ENCODE results near the gene PKIB. TPM values are rescaled to one million over a fixed set of nuclear protein-coding genes. Genes with fewer than 3 reads are reported as not detected.

Gene PKIB
- total and polyA plus RNA-seq, 2 of the 4 experiments (the other 2 are of a cell fraction) = 6.3 to 13.1 TPM

GRCh38 chr6:122754191-122754731 lies 144.1 kb downstream of the PKIB start:
- ChIA-PET POLR2A (ENCODE audit: unreplicated experiment) (no interaction called here), CTCF (no interaction called here)
- DNase-seq = no peak
- no peak overlapping the region for H2BK5ac ChIP-seq (ENCODE audit: low read depth, low read length, poor library complexity, severe bottlenecking)
- no TSS peak for BruUV-seq (replicated peaks)
- no peak overlapping the region for H4K5ac ChIP-seq (ENCODE audit: low read depth, low read length)
- H2BK120ac ChIP-seq (ENCODE audit: low read depth, low read length) = no peak overlapping the region
- no peak overlapping the region for H3K4ac ChIP-seq (ENCODE audit: low read depth, low read length)
- H4K8ac ChIP-seq (ENCODE audit: low read depth in 2 of 2, low read length in 2 of 2) = no peak overlapping the region
- ATAC-seq (ENCODE audit: low read depth) = no peak
- H2BK20ac ChIP-seq (ENCODE audit: low read depth, low read length) = no peak overlapping the region
- no peak overlapping the region for H3K27ac ChIP-seq (ENCODE audit: insufficient read depth, low read length)
- WGBS, 2 experiments (ENCODE audit: extremely low coverage in 2 of 2, insufficient read length in 1 of 2) = 72% methylated on average over 3 of the region's 5 CpGs; no CpG with 5 or more reads in 1 of the 2 experiments
- H3K56ac ChIP-seq (ENCODE audit: extremely low read depth, insufficient read depth, low read length) = no peak overlapping the region
- no peak overlapping the region for H2AK9ac ChIP-seq (replicated peaks; ENCODE audit: low read depth, low read length, poor library complexity)
- no peak overlapping the region for H3K4me2 ChIP-seq (ENCODE audit: low read depth, low read length)
- no peak overlapping the region for H3K23ac ChIP-seq (ENCODE audit: low read depth, low read length)
- H3K79me1 ChIP-seq (ENCODE audit: low read depth in 1 of 2, low read length in 2 of 2) = no peaks in the 10 kb centered on the region
- no peak overlapping the region for H3K9ac ChIP-seq (ENCODE audit: low read depth, low read length)
- H2BK15ac ChIP-seq (ENCODE audit: low read depth, low read length) = no peak overlapping the region
- dilution Hi-C loops (cut with HindIII; ENCODE audit: low sequenced_read_pairs, unreplicated experiment) (no loop called here), in situ Hi-C loops (cut with MboI; ENCODE audit: low sequenced_read_pairs) (no loop called here), intact Hi-C loops (cut with micrococcal nuclease) (loop anchor here (5.0 kb wide), 1 partner anchor 33 kb away; the partner anchor contains the start of gene SMPDL3A)
- TF ChIP-seq ELK1 (IDR thresholded peaks at IDR 0.05; ENCODE audit: borderline replicate concordance, low read depth, low read length) (no peak), CHD1 (IDR thresholded peaks at IDR 0.05; ENCODE audit: low read depth, low read length) (no peak), RAD21 (IDR thresholded peaks at IDR 0.05; ENCODE audit: low read length) (no peak), MXI1 (IDR thresholded peaks at IDR 0.05; ENCODE audit: borderline replicate concordance, low read depth, low read length) (no peak)
- TF ChIP-seq, protein P1, sequence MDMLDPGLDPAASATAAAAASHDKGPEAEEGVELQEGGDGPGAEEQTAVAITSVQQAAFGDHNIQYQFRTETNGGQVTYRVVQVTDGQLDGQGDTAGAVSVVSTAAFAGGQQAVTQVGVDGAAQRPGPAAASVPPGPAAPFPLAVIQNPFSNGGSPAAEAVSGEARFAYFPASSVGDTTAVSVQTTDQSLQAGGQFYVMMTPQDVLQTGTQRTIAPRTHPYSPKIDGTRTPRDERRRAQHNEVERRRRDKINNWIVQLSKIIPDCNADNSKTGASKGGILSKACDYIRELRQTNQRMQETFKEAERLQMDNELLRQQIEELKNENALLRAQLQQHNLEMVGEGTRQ (IDR thresholded peaks at IDR 0.05; ENCODE audit: low read depth, low read length) = no peak
- H2AK5ac ChIP-seq (ENCODE audit: low read depth, low read length) = no peak overlapping the region
- peaks cover 2% of the 10 kb centered on the region; the same call in 1 of the 2 replicates for H3K4me1 ChIP-seq (ENCODE audit: control insufficient read depth, insufficient read depth, low read length)
- H3K14ac ChIP-seq (replicated peaks; ENCODE audit: low read depth, low read length) = no peak overlapping the region
- H2AFZ ChIP-seq (replicated peaks; ENCODE audit: low read length, poor library complexity) = no peak overlapping the region
- no peaks in the 10 kb centered on the region for H3K9me1 ChIP-seq (ENCODE audit: insufficient read depth, low read length)
- no peak overlapping the region for H4K91ac ChIP-seq (ENCODE audit: insufficient read depth, low read depth, low read length)
- H3K4me3 ChIP-seq (ENCODE audit: insufficient read depth, low read depth, low read length) = no peak overlapping the region
- no peaks in the 10 kb centered on the region for H4K20me1 ChIP-seq (ENCODE audit: insufficient read depth, low read length)
- H3K9me3 ChIP-seq (ENCODE audit: control insufficient read depth, insufficient read depth, low read length) = no peaks in the 10 kb centered on the region
- no peaks in the 10 kb centered on the region; the same call in 1 of the 2 replicates for H3K27me3 ChIP-seq (ENCODE audit: control insufficient read depth, insufficient read depth, low read length)
- H3K36me3 ChIP-seq (ENCODE audit: control insufficient read depth, insufficient read depth, low read length) = no peaks in the 10 kb centered on the region
- no peak overlapping the region for H3K18ac ChIP-seq (ENCODE audit: low read depth, low read length)

All from IMR-90 (cell line).